HG02938 (cell line): ENCODE measurements around the gene DET1.
"Not testable (repeated sequence)": the region's sequence is repeated elsewhere in the genome, so short reads cannot be mapped to it uniquely, and the experiment has no call there.

Experiments used
- ATAC-seq: cut with Tn5 transposase; IDR thresholded peaks from one replicate; pipeline ENCODE4 v1.9.1; 2021; ENCODE audit warnings: mild to moderate bottlenecking, moderate library complexity; ENCODE audit not compliant: unreplicated experiment

Gene DET1

GRCh38 chr15:88541111-88541510 is 5.4 kb downstream of the DET1 start:
- ATAC-seq = not testable (repeated sequence)

GRCh38 chr15:88540350-88540749 is 6.1 kb downstream of the DET1 start:
- ATAC-seq = not testable (repeated sequence)

GRCh38 chr15:88539441-88539840 is 7.0 kb downstream of the DET1 start:
- ATAC-seq = no peak

GRCh38 chr15:88538972-88539371 is 7.5 kb downstream of the DET1 start:
- ATAC-seq = no peak

GRCh38 chr15:88537591-88538317 is 8.7 kb downstream of the DET1 start:
- ATAC-seq = no peak

GRCh38 chr15:88535607-88536313 is 10.7 kb downstream of the DET1 start:
- ATAC-seq = no peak

- ATAC-seq = no peak
Observed at GRCh38 chr15:88535100-88535499, 11.4 kb downstream of the DET1 start.

- no peak for ATAC-seq
Observed at GRCh38 chr15:88533376-88533775, 13.1 kb downstream of the DET1 start.

- ATAC-seq = no peak
Observed at GRCh38 chr15:88529021-88529630, 17.4 kb downstream of the DET1 start.

GRCh38 chr15:88526247-88526879 is 20.1 kb downstream of the DET1 start:
- ATAC-seq = no peak

- no peak for ATAC-seq
Observed at GRCh38 chr15:88525418-88525817, 21.1 kb downstream of the DET1 start.

- not testable (repeated sequence) for ATAC-seq
Observed at GRCh38 chr15:88524094-88524493, 22.4 kb downstream of the DET1 start.

- ATAC-seq = no peak
Observed at GRCh38 chr15:88518903-88519302, 27.6 kb downstream of the DET1 start.

- ATAC-seq = no peak
Observed at GRCh38 chr15:88513195-88513594, 33.3 kb downstream of the DET1 start.

- ATAC-seq = no peak
Observed at GRCh38 chr15:88512601-88513000, 33.9 kb downstream of the DET1 start.

- no peak for ATAC-seq
Observed at GRCh38 chr15:88512078-88512477, 34.4 kb downstream of the DET1 start.

- ATAC-seq = no peak
Observed at GRCh38 chr15:88511161-88511560, 35.3 kb downstream of the DET1 start.

GRCh38 chr15:88509964-88510363 is 36.5 kb downstream of the DET1 start:
- ATAC-seq = peak; percentile 59

GRCh38 chr15:88509321-88509720 is 37.2 kb downstream of the DET1 start:
- no peak for ATAC-seq

- ATAC-seq = no peak
Observed at GRCh38 chr15:88506628-88507027, 39.9 kb downstream of the DET1 start.

GRCh38 chr15:88505721-88506120 is 40.8 kb downstream of the DET1 start:
- ATAC-seq = no peak

GRCh38 chr15:88504445-88504844 is 42.0 kb downstream of the DET1 start:
- no peak for ATAC-seq
